ENCODE results near the gene MS4A18. TPM values are rescaled to one million over a fixed set of nuclear protein-coding genes. Genes with fewer than 3 reads are reported as not detected.

Gene MS4A18
- total RNA-seq, 1 experiment from 2014 or later, result not detected

GRCh38 chr11:60792521-60792920 is 68.0 kb downstream of the MS4A18 start:
- no TSS peak for BruUV-seq (replicated peaks)
- Histone ChIP-seq H3K4me2 (ENCODE audit: low read length) (no peak overlapping the region), H3K4me3 (replicated peaks in 1 of 2; ENCODE audit: low read depth in 1 of 2, low read length in 2 of 2) (no peak overlapping the region), H3K9ac (ENCODE audit: low read length) (no peak overlapping the region), H3K27ac (ENCODE audit: low read depth, low read length) (no peak overlapping the region), H3K9me2 (ENCODE audit: insufficient read depth) (no peaks in the 10 kb centered on the region), H3K36me3 (ENCODE audit: control insufficient read depth in 1 of 2, insufficient read depth in 2 of 2, low read length in 2 of 2) (no peaks in the 10 kb centered on the region), H3K27me3 (ENCODE audit: insufficient read depth, low read length) (peaks cover 5% of the 10 kb centered on the region; the same call in 1 of the 2 replicates), H4K20me1 (ENCODE audit: insufficient read depth) (no peaks in the 10 kb centered on the region), H3K79me2 (ENCODE audit: insufficient read depth, low read length) (no peaks in the 10 kb centered on the region), H2AFZ (ENCODE audit: low read depth, low read length, poor library complexity, severe bottlenecking) (no peak overlapping the region), H3K4me1 (ENCODE audit: control insufficient read depth in 1 of 2, insufficient read depth in 2 of 2, low read length in 2 of 2) (no peaks in the 10 kb centered on the region), H3K9me3 (ENCODE audit: control insufficient read depth in 1 of 2, insufficient read depth in 1 of 2, low read depth in 1 of 2, low read length in 2 of 2) (peaks cover 0 to 4% of the 10 kb centered on the region in 2 experiments; a peak in 1 of 4 replicates)
- POLR2A ChIA-PET, result no interaction called here
- ATAC-seq (no peak), DNase-seq (ENCODE audit: low read depth, low spot score) (no peak)
- intact Hi-C loops (cut with micrococcal nuclease), result no loop called here
- RAD21 ChIA-PET (ENCODE audit: low non-redundant PET in 1 of 2, low total read pairs in 2 of 2, uncharacterized antibody in 2 of 2, unreplicated experiment in 2 of 2), result no interaction called here
- TF ChIP-seq FOSL1 (IDR thresholded peaks at IDR 0.05; ENCODE audit: low read depth) (no peak), POLR2AphosphoS5 (IDR thresholded peaks at IDR 0.05; ENCODE audit: low read depth, low read length) (no peak), RAD21 (IDR thresholded peaks at IDR 0.05; ENCODE audit: low read depth) (no peak), CEBPB (IDR thresholded peaks at IDR 0.05; ENCODE audit: low read depth) (no peak), SIN3A (IDR thresholded peaks at IDR 0.05; ENCODE audit: low read depth) (no peak), CBX3 (IDR thresholded peaks at IDR 0.05; ENCODE audit: low read depth) (no peak), ATF3 (IDR thresholded peaks at IDR 0.05) (no peak), EZH2 (IDR thresholded peaks at IDR 0.05) (no peak), EZH2phosphoT487 (IDR thresholded peaks at IDR 0.05; ENCODE audit: borderline replicate concordance) (no peak), JUND (IDR thresholded peaks at IDR 0.05) (no peak)
- CTCF ChIA-PET, result no interaction called here

Other genes starting within 250 kb of the MS4A18 start
- gene MS4A12, start 231.9 kb upstream of the MS4A18 start, total RNA-seq (2021; ENCODE audit: unreplicated experiment), result not detected
- not detected for gene MS4A13, start 209.3 kb upstream of the MS4A18 start, total RNA-seq (2021; ENCODE audit: unreplicated experiment)
- gene MS4A8, start 25.1 kb upstream of the MS4A18 start, total RNA-seq (2021; ENCODE audit: unreplicated experiment), result 0.17 TPM
- gene MS4A15, start 32.1 kb downstream of the MS4A18 start, total RNA-seq (2021; ENCODE audit: unreplicated experiment), result 1.5 TPM
- gene MS4A10, start 60.6 kb downstream of the MS4A18 start, total RNA-seq (2021; ENCODE audit: unreplicated experiment), result not detected
- gene CCDC86, start 117.4 kb downstream of the MS4A18 start, total RNA-seq (2021; ENCODE audit: unreplicated experiment), result 69.6 TPM
- gene PTGDR2, start 131.2 kb downstream of the MS4A18 start, total RNA-seq (2021; ENCODE audit: unreplicated experiment), result 0.12 TPM
- gene ZP1, start 142.8 kb downstream of the MS4A18 start, total RNA-seq (2021; ENCODE audit: unreplicated experiment), result not detected
- gene PRPF19, start 181.9 kb downstream of the MS4A18 start, total RNA-seq (2021; ENCODE audit: unreplicated experiment), result 156 TPM
- gene TMEM109, start 189.4 kb downstream of the MS4A18 start, total RNA-seq (2021; ENCODE audit: unreplicated experiment), result 44.4 TPM
- 120 TPM for gene TMEM132A, start 199.7 kb downstream of the MS4A18 start, total RNA-seq (2021; ENCODE audit: unreplicated experiment)
- not detected for gene SLC15A3, start 227.5 kb downstream of the MS4A18 start, total RNA-seq (2021; ENCODE audit: unreplicated experiment)
- 1.4 TPM for gene CD6, start 247.0 kb downstream of the MS4A18 start, total RNA-seq (2021; ENCODE audit: unreplicated experiment)

All from HCT116 (cell line).